IPS-NIHi7 (cell line): ENCODE data around the gene CDKN2B.
A peak's percentile ranks its signal among the peaks of the same experiment; 100 is the strongest.
"Not testable (repeated sequence)": the region's sequence is repeated elsewhere in the genome, so short reads cannot be mapped to it uniquely, and the experiment has no call there.

ENCODE experiments used
- DNase-seq: peaks from one replicate; pipeline ENCODE4 v3.0.0; 2012; ENCODE audit warnings: mixed read lengths; ENCODE audit errors: extremely low spot score

The CDKN2B gene

DNA sequence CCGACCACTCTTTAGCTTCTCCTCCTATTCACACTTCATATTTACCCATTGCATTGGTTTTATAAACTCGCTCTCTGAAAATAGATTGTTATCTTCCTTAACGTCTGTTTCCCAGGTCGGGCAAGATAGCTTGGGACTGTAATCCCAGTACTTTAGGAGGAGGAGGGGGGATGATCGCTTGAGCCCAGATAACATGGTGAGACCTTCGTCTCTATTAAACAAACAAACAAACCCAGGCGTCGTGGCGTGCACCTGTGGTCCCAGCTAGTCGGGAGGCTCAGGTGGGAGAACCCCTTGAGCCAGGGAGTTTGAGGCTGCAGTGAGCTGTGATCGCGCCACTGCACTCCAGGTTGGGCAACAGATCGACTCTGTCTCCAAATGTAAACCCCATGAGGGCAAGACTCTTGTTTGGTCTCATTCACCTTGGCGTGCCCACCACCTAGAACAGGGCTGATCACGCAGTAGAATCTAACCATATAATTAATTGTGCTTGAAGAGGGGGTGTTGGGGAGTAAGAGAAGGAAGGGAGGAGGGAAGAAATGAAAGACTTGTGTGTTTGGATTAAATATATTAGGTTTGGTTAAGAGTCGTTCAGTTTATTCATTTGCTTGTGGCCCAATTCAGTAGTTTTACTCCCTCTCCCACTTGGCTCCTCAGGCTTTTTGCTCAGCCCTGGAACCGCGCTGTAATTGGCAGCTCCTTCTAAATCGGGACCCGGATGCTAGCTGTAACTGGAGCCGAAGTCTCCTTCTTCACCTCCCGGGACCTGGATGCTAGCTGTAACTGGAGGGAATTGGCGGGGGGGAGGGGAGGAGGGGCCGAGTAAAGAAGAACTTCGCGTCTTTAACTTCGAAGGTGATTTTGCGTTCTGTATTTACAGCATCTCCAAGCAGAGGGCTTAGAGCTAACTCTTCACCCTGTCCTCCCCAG lies 39.8 kb downstream of the CDKN2B start:
- peak; percentile 64 for DNase-seq

DNA sequence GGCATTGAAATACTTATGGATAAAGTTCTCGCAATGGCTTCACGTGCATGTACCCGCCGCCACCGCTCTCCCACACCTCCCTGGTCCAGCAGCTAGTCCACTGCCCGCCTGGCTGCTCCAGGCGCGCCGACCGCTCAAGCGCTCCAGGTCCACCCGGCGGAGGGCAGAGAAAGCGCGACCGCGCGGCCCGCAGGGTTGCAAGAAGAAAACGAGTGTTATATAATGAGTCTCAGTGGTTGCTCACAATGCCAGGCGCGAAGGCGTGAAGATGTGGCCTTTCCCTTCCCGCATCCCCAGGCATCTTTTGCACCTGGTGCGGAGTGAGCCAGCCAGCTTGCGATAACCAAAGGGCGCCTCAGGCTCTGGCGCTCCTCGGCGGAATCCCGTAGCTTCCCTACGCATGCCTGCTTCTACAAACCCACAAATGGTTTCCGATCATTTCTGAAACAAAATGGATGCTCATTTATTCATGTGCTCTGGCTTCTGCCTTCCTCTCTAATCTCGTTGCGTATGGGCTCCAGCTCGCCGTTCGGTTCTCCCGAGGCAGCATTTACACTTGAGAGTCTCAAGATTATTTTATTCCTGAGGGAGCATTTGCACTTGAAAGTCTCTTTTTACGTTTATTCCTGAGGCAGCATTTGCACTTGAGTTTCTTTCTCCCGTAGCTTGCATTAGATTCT lies 40.6 kb downstream of the CDKN2B start:
- DNase-seq, result peak; percentile 32

DNA sequence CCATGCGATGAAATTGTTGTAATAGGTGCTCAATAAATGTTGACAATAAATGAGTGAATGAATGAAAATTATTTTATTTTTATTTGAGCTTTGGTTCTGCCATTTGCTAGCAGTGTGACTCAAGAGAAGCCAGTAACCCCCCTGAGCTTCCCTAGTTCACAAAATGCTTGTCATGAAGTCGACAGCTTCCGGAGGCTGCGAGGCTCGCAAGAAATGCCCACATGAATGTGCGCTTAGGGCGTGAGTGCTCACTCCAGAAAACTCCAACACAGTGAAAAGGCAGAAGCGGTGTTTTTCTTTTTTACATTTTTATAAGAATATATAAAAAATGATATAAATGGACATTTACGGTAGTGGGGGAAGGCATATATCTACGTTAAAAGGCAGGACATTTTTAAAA lies 41.4 kb downstream of the CDKN2B start:
- no peak for DNase-seq

DNA sequence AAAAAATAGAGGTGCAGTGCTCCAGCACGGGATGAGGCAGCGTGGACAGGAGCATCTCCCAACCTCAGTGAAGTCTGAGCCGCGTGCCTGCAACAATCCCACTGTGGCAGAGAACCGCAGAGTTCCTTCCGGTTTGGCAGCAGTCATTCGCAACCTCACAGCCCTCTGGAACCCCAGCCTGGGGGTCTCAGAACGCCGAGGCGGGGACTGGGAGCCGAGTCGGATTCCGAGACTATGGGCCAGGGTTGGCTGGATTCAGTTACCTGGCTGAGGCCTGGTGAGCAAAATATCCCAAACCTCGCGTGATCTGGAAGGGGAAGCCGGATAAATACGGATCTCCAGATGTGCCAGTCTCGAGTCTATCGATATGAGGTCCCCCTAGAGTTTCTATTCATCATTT lies 41.9 kb downstream of the CDKN2B start:
- peak; percentile 14 for DNase-seq

DNA sequence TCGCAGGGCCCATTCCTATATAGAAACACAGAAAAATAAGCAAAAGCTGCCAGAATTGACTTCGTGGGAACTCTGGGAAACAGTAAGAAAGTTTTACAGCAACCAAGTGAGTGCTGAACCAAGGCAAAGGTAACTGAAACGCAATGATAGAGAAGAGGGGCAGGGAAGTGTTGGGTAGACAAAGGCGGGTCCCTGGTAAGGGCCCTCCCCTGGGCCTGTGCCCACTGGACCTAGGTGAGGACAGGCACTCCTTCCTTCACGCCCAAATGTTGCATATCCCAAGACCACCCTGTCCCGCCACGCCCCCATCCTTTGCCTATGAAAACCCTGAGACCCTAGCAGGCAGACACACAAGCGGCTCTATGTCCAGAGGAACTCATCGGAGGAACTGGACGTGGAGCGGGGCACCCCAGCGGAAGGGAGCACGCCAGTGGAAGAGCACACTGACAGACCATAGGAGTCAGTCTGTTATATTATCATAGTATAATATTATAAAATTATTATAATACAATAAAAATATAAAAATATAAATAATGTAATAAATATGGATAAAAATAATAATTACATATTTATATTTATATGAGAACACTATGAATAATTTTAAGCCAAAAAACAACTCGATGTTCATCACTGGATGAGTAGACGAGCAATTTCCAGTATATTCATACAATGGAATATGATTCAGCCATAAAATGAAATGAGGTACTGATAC lies 42.8 kb downstream of the CDKN2B start:
- DNase-seq, result peak; percentile 25

DNA sequence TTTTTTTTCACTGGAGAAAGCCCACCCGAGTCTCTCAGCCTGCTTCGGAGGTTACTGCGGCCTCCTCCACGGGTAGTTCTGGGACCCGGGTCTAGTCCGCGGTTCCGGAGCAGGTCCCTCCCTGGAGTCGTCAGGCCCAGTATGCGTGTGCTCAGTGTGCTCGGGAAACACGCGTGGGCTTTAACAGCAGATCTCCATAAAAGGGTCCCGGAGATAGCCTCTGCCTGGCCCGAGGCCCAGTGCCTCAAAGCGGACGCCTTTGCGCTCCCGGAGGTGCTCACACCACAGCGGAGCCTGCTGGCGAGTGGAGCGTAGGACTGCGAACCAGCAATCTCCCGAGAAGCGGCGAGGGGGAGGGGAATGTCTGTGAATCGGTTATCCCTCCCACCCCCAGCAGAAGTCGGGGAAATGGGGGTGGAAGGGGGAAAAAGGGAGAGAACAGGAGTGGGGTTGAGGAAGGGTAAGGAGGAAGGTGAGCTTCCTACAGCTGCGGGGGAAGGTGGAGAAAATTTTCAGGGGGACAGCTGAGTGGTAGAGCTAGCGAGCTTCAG lies 43.6 kb downstream of the CDKN2B start:
- DNase-seq, result peak; percentile 81

DNA sequence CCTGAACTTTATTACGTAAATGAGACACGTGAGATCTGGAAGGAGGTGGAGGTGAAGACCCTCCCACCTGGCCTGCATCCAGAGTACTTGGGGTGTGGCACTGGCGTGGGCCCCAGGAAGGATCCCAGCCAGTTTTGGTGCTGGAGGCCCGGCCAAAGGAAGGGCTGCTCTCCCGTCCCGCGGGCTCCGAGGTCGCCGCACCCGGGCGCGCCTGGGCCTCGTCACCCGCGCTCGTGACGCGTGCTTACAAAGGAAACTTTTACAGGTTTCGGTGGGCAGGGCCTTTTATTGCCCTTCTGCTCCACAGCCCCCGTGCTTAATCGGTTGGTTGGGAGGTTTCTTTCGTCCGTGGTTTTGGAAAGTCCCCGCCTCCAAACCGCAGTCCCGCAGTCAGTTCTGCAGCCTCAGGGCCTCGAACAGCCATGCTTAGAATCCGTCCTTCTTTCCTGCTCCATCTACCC lies 44.1 kb downstream of the CDKN2B start:
- DNase-seq, result peak; percentile 43

DNA sequence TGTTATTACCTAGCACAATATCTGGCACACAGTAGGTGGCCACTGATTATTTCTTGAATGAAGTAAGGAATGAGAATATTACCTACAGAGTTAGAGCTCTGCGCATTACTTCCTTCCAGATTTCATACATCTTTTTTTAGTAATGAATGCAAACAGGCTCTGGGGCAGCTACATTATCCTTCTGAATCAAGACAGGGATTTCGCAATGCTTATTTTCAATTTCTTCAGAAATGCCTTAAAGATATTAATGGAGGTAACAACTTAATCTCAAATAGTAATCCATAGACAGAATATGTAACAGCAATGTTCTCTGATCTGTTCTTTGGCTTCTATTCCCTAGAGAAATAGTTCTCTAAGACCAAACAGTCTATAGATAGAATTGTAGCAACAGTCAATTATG lies 47.5 kb downstream of the CDKN2B start:
- no peak for DNase-seq

DNA sequence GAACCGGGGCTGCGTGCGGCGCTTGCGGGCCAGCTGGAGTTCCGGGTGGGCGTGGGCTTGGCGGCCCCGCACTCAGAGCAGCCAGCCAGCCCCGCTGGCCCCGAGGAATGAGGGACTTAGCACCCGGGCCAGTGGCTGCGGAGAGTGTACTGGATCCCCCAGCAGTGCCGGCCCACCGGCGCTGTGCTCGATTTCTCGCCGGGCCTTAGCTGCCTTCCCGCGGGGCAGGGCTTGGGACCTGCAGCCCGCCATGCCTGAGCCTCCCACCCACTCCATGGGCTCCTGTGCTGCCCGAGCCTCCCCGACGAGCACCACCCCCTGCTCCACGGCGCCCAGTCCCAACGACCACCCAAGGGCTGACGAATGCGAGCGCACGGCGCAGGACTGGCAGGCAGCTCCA lies 49.8 kb downstream of the CDKN2B start:
- DNase-seq, result not testable (repeated sequence)

DNA sequence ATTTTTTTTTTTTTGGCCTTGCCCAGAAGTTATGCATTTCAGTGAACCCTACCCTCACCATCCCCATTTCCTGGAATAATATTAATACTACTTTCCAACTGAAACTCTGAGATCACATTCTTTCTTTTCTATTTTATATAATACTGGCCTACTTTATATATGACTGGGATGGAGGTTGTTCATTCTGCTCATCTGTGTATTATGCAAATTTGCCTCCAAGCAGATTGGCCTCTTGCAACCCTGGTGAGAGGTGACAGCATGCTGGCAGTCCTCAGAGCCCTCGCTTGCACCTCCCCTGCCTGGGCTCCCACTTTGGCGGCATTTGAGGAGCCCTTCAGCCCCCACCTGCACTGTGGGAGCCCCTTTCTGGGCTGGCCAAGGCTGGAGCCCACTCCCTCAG lies 50.3 kb downstream of the CDKN2B start:
- no peak for DNase-seq
